ENCODE results near the gene EIF4E1B.
A peak's percentile ranks its signal among the peaks of the same experiment; 100 is the strongest.
"Not testable (repeated sequence)": the region's sequence is repeated elsewhere in the genome, so short reads cannot be mapped to it uniquely, and the experiment has no call there.

Gene EIF4E1B, protein sequence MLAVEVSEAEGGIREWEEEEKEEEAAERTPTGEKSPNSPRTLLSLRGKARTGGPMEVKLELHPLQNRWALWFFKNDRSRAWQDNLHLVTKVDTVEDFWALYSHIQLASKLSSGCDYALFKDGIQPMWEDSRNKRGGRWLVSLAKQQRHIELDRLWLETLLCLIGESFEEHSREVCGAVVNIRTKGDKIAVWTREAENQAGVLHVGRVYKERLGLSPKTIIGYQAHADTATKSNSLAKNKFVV

DNA sequence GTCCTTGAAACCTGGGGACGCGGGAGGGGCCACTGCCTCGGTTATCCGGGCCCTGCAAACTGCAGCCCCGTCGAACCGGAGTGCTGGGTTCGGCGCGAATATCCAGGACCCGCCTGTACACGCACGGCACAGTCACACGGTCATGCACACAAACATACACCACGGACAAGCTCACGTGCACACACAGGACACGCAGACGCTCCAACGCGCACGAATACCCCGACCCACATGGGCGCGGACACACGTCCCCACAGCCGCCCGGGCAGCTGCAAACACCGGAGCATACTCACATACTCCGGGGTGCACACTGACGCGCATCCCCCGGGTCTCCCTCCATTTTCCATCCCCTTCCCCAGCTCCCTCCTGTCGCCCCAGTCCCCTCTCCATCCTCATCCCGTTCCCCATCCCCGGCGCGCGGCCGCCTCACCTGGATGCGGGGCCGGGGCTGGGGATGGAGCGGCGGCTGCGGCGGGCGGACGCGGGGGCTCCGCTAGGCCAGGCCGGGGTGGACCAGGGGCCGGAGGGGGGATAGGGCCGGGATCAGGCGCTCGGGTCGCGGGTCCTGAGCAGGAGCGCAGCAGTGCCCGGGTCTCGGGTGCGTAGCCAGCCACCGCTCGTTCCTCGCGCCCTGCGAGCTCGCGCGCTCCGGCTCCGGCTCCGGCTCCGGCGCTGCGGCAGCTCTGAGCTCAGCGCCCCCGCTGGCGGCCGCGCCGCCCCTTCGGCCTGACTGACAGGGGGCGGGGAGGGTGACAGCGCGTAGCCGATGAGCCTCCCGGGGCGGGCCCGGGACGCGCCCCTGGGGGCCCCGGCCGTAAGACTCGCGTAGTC is at the start of gene EIF4E1B, which contains the start of gene SNCB:
EIF4E1B (plus strand) TSS at position 823 of the 828 bp plus-strand sequence. CDS start 12,113 bp downstream, outside the sequence.
SNCB (minus strand) TSS at position 682 of the 828 bp plus-strand sequence. CDS start 880 bp downstream, outside the sequence.
- peak in 27 of 56 donors; percentile 9 to 77 (median 36) for DNase-seq

- no peak for DNase-seq
Observed at GRCh38 chr5:176581361-176581760, 49.1 kb upstream of the EIF4E1B start.

DNA sequence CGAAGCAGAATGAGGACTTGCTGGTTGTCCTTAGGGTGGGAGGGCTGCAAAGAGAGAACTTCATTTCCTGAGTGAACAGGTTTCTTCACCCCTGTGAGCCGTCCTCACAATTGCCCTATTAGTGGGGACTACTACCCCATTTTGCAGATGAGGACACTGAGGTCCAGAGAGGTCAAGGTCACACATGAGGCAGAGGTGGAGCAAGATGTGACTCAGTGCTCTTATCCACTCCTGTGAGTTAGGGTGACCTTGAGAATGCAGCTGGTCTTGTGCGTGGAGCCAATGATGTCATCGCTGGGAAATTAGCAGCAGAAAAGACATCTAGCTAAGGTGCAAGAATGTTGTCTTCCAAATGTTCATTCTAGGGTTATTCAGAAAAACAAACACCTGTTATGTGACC is 47.4 kb upstream of the EIF4E1B start:
- DNase-seq, result no peak

DNA sequence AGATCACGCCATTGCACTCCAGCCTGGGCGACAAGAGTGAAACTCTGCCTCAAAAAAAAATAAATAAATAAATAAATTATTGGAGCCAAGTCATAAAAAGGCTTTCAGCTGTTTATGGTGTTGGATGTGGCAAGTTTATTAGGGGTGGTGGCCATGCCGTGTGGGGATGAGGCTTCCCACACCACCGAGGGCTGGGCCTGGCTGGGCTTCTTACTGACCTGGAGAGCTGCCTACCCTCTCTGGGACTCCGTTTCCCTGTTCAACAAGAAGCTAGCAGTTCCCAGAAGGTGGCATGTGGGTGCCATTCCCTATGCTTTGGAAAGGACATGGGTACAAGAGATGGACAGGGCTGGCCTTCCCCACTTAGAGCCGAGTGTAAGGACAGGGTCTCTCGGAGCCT is 43.1 kb upstream of the EIF4E1B start:
- DNase-seq, result no peak

DNA sequence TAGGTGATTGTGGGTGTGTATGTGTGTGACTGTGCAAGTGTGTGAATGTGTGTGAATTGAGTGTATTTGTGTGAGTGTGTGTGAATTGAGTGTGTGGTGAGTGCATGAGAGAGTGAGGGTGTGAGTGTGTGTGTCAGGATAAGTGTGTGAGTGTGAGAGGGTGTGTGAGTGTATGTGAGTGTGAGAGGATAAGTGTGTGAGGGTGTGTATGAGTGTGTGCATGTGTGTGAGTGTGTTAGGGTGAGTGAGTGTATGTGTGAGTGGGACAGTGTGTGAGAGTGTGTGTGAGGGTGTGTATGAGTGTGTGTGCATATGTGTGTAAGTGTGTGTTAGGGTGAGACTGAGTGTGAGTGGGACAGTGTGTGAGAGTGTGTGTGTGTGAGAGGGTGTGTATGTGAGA is 42.2 kb upstream of the EIF4E1B start:
- no peak for DNase-seq

- no peak for DNase-seq
Observed at GRCh38 chr5:176589039-176589769, 41.3 kb upstream of the EIF4E1B start.

DNA sequence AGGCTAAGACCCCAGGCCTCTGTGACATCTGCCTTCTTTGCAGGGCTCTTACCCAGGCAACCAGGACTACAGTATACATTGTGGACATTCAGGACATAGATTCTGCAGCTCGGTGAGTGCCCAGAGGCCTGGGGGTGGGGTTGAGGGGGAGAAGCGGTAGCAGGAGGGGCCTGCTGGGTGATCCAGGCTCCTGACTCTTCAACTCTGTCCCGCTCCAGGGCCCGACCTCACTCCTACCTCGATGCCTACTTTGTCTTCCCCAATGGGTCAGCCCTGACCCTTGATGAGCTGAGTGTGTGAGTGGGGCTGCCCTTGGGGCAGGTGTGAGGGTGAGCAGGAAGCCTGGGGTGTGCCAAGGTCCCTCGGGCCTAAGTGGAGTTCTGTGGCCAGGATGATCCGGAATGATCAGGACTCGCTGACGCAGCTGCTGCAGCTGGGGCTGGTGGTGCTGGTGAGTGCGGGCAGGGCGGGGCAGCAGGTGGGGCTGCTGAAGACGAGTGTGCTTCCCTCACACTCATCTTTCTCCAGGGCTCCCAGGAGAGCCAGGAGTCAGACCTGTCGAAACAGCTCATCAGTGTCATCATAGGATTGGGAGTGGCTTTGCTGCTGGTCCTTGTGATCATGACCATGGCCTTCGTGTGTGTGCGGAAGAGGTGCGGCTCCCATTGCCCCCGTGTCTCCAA is 40.3 kb upstream of the EIF4E1B start:
- DNase-seq, result no peak

DNA sequence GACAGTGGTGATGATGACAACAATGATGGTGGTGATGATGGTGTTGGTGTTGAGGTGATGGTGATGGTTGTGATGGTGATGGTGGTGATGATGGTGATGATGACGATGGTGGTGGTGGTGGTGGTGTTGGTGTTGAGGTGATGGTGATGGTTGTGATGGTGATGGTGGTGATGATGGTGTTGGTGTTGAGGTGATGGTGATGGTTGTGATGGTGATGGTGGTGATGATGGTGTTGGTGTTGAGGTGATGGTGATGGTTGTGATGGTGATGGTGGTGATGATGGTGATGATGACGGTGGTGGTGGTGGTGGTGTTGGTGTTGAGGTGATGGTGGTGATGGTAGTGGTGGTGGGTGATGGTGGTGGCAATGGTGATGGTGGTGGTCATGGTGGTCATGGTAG is 38.8 kb upstream of the EIF4E1B start:
- DNase-seq, result not testable (repeated sequence)

DNA sequence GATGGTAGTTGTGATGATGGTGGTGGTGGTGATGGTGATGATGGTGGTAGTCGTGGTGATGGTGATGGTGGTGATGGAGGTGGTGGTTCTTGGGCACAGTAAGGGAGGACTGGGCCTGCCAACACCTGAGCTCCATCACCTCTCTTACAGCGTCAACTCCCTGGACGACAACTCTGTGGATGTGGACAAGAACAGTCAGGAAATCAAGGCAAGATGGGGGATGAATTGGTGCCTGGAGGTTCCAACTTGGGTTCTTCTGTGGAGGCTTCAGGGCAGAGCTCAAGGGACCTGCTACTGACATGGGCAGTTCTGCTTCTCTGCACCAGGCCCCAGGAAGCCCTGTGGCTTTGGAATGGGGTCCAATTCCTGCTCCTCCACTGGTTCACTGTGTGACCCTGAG is 37.9 kb upstream of the EIF4E1B start:
- DNase-seq, result no peak

DNA sequence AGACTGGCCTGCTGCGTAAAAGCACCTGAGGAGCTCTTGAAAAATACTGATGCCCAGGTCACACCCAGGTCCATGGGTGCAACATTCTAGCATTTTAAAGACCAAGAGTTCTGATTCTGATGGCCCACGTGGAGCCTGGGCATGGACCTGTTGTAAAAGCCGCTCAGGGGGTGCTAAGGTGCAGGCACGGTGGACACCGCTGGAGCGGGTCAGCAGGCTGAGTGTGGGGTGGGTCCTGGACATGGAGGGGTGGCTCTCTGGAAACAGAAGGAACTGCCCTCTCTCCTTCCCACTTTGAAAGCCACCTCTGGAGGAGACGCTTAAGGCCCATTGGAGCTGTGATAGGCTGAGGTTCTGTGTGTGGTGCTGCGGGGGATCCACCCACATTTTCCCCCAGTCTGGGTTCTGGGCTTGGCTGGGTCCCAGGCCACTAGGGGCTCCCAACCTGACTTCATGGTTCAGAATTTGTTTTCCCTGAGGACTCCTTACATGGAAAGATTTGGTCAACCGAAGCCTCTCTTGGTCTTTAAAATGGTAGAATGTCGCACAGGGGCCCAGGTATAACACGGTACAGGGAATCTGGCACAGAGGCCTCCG is 37.1 kb upstream of the EIF4E1B start:
- DNase-seq, result no peak

- DNase-seq, result no peak
Observed at GRCh38 chr5:176594554-176594953, 35.9 kb upstream of the EIF4E1B start.

DNA sequence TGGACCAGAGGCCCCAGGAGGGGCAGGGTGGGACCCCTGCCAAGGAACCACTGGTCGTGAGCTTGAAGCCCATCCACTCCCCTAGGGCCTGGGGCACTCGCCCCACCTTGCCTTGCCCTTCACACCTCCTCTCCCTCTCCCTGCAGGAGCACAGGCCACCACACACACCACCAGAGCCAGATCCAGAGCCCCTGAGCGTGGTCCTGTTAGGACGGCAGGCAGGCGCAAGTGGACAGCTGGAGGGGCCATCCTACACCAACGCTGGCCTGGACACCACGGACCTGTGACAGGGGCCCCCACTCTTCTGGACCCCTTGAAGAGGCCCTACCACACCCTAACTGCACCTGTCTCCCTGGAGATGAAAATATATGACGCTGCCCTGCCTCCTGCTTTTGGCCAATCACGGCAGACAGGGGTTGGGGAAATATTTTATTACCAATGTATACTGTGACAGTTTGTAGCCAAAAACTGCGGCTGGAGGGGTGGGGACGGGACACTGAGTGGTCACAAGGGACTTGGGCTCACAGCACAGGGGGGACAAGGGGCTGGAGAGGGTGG is 35.0 kb upstream of the EIF4E1B start:
- no peak for DNase-seq

- DNase-seq, result no peak
Observed at GRCh38 chr5:176596069-176596644, 34.3 kb upstream of the EIF4E1B start.

GRCh38 chr5:176596689-176597416 is 33.6 kb upstream of the EIF4E1B start:
- no peak for DNase-seq

DNA sequence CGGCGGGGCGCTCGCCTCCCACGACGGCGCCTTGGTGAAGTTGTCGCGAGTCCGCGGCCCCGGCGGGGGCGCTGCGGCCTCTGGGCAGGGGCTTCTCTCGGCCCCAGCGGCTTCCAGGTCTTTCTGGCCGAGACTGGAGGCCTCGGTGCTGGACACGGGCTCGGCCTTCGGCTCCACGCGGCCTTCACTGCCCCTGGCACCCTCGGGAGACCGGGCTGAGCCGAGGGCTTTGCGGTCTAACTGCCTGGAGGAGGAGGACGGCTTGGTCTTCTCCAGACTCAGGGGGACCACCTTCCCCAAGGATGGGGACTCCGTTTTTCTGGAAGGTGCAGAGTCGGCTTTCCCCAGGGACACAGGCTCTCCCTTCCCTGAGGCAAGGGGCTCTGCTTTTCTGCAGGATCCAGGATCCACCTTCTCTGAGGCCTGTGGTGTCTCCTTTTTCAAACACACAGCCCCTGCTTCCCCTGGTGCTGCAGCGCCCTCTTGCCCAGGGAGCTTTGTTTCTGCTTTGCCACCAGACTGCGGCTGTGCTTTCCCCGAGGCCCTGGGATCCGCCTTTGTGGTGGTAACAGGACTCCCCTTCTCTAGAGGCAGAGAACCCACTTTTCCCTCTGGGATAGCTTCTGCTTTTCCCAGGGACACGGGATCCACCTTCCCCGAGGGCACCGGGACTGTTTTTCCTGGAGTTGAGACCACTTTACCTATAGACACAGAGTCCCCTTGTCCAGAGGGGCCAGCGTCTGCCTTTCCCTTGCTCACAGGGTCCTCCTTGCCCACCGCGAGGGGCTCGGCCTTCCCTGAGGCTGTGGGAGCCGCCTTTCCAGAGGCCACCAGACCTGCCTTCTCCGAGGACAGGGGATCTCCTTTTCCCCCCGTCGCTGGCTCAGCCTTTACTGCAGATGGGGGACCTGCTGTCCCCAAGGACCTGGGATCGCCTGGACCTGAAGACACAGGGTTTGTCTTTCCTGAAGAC is 32.8 kb upstream of the EIF4E1B start:
- no peak for DNase-seq

DNA sequence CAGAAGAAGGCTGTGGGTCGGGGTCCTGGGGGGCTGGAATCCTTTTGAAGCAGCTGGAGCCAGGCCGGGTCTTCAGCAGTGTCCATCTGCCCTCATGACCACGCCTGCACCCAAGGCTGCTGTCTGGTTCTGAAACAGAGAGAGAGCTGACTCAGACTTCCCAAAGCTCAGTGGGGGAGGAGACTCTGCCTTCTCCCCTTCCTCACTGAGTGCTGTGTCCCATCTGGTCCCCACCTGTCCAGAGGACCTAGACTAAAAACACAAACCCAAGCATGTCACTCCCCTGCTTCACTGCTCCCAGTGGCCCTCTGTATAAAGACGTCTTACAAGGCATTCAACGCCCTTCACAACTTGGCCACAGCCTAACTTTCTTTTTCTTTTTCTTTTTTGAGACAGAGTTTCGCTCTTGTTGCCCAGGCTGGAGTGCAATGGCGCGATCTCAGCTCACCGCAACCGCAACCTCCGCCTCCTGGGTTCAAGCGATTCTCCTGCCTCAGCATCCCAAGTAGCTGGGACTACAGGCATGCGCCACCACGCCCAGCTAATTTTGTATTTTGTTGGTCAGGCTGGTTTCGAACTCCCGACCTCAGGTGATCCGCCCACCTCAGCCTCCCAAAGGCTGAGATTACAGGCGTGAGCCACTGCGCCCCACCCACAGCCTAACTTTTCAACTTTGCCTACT is 30.6 kb upstream of the EIF4E1B start:
- not testable (repeated sequence) for DNase-seq

DNA sequence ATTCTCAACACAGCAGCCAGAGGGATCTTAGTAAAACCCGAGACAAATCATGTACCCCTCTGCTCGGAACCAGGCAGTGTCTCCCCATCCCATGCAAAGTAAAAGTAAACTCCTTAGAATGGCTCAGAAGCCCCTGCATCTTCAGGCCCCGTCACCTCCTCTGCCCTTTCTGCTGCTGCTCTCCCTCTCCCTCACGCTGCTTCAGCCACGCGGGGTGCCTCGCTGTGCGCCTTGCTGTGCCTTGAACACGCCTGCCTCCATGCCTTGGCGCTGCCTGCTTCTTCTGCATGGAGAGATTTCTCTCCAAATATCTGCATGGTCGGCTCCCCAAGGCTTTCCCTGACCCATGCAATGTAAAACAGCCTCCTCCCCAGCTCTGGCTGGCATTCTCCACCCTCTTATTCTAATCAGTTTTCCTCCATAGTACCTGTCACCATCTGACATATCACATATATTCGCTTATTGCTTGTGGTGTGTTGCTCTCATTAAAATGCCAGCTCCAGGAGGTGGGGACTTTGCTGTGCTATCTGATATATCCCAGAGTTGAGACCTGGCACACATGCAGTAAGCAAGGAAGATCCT is 28.5 kb upstream of the EIF4E1B start:
- DNase-seq, result no peak

Measured in nucleus accumbens (tissue), 56 donors.